GM12878 (cell line): ENCODE data around the gene NOP56. TPM values are rescaled to one million over a fixed set of nuclear protein-coding genes. Genes with fewer than 3 reads are reported as not detected.

ENCODE experiments used
- ASH2L ChIP-seq: fragments of 300-600, 200-600 bp; sonication (generic); IDR thresholded peaks from 2 replicates; pipeline ENCODE4 v1.6.1; 2017; ENCODE audit warnings: low read depth, mild to moderate bottlenecking, borderline replicate concordance
- EED ChIP-seq: sonication (generic); IDR thresholded peaks from 2 replicates; pipeline ENCODE4 v1.6.1; 2016; ENCODE audit warnings: antibody characterized with exemption, low read depth
- IKZF2 ChIP-seq, 2 experiments: fragments of 450-650 bp; IDR thresholded peaks; 2 replicates each; pipeline ENCODE4 v1.6.1; 2017; ENCODE audit warnings: mild to moderate bottlenecking in 2 of 2, moderate library complexity in 2 of 2
- MEF2A ChIP-seq: IDR thresholded peaks from 2 replicates; pipeline ENCODE4 v1.6.1; 2011; ENCODE audit warnings: low read depth, mild to moderate bottlenecking, low read length, moderate library complexity; ENCODE audit not compliant: insufficient read depth
- polyA plus RNA-seq, 11 experiments: library from polyadenylated mRNA; depleted of rRNA in 4 of 11; unstranded in 6 of 11; stranded (reverse) in 5 of 11; fragments of >200 nt; fragmentation: Nextera tagmentation in 4 of 11; fragmentation: Illumina TruSeq in 1 of 11; extraction: Ambion mirVana in 4 of 11; extraction: Trizol in 1 of 11; gene quantifications; 1 replicate in 1 of 11; 2 replicates in 10 of 11; pipeline versions ENCODE4 v1.2.1 to v1.2.3, GENCODE V29; 2011 to 2016; ENCODE audit warnings: inconsistent platforms in 2 of 11, missing spikeins in 2 of 11, low read depth in 1 of 11
- total RNA-seq, 4 experiments: library from RNA; depleted of rRNA in 3 of 4; stranded (reverse); fragments of >200 nt in 3 of 4; fragmentation: Illumina TruSeq in 1 of 4; extraction: Trizol in 1 of 4; gene quantifications; 2 replicates each; pipeline versions ENCODE4 v1.2.1 to v1.2.3, GENCODE V29; 2013 to 2021
- TF ChIP-seq, protein P1 (sequence below): IDR thresholded peaks from 2 replicates; pipeline ENCODE4 v1.6.1; 2012; ENCODE audit warnings: low read length, inconsistent platforms
- TF ChIP-seq, protein P2 (sequence below): fragments of 450-650 bp; conservative IDR thresholded peaks from 2 replicates; pipeline ENCODE4 v1.6.1; 2017; ENCODE audit warnings: mild to moderate bottlenecking, moderate library complexity
- TF ChIP-seq, protein P3 (sequence below): fragments of 450-650 bp; IDR thresholded peaks from 2 replicates; pipeline ENCODE4 v1.6.1; 2017; ENCODE audit warnings: borderline replicate concordance

Gene NOP56
- total and polyA plus RNA-seq, 10 of the 15 experiments (the other 5 are each of a cell fraction or from before 2014, with no cell fraction given), result 254 to 550 (median 464) TPM

DNA sequence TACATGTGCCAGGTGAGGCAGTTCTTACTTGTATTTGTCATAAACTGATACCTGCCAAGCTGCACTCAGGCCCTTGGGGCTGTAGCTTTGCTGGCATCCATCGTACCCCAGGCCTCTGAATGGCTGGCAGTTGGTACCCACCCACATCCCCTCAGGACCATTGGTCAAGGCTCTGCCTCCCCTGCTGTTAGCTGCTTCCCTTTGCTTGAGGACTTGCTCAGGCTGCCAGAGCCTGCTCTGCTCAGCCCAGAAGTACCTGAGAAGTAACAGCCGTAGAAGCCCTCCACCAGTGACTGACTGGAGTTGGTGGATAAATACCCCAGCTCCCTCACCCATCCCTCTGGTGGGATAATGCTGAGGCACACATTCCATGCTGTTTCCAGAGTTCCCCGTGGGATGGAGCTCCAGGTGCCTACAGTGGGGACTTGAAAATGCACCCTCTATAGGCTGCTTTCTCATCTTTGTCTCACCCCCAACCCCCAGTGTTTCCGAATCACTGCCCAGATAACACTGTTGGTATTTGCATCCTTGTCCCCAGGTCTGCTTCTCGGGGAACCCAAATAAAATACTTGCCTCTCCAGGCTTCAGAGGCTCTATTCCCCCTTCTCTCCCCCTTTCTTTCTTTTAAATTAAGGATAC is 47.5 kb downstream of the NOP56 start (continued):
- TF ChIP-seq, protein P1, sequence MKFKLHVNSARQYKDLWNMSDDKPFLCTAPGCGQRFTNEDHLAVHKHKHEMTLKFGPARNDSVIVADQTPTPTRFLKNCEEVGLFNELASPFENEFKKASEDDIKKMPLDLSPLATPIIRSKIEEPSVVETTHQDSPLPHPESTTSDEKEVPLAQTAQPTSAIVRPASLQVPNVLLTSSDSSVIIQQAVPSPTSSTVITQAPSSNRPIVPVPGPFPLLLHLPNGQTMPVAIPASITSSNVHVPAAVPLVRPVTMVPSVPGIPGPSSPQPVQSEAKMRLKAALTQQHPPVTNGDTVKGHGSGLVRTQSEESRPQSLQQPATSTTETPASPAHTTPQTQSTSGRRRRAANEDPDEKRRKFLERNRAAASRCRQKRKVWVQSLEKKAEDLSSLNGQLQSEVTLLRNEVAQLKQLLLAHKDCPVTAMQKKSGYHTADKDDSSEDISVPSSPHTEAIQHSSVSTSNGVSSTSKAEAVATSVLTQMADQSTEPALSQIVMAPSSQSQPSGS, result no peak
- no peak for TF ChIP-seq ASH2L
- TF ChIP-seq, protein P2, sequence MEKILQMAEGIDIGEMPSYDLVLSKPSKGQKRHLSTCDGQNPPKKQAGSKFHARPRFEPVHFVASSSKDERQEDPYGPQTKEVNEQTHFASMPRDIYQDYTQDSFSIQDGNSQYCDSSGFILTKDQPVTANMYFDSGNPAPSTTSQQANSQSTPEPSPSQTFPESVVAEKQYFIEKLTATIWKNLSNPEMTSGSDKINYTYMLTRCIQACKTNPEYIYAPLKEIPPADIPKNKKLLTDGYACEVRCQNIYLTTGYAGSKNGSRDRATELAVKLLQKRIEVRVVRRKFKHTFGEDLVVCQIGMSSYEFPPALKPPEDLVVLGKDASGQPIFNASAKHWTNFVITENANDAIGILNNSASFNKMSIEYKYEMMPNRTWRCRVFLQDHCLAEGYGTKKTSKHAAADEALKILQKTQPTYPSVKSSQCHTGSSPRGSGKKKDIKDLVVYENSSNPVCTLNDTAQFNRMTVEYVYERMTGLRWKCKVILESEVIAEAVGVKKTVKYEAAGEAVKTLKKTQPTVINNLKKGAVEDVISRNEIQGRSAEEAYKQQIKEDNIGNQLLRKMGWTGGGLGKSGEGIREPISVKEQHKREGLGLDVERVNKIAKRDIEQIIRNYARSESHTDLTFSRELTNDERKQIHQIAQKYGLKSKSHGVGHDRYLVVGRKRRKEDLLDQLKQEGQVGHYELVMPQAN, result no peak
- no peak for TF ChIP-seq EED
- TF ChIP-seq IKZF2 (IDR thresholded peaks at IDR 0.05), result no peak
- TF ChIP-seq, protein P3, sequence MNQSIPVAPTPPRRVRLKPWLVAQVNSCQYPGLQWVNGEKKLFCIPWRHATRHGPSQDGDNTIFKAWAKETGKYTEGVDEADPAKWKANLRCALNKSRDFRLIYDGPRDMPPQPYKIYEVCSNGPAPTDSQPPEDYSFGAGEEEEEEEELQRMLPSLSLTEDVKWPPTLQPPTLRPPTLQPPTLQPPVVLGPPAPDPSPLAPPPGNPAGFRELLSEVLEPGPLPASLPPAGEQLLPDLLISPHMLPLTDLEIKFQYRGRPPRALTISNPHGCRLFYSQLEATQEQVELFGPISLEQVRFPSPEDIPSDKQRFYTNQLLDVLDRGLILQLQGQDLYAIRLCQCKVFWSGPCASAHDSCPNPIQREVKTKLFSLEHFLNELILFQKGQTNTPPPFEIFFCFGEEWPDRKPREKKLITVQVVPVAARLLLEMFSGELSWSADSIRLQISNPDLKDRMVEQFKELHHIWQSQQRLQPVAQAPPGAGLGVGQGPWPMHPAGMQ, result no peak
- no peak for TF ChIP-seq MEF2A
- TF ChIP-seq, all 136 proteins: peak for 0
